NCI-H524 (cell line): ENCODE measurements around the gene CD7.

Experiments used
- DNase-seq, 2 experiments: peaks; one replicate each; lab custom pipeline; 2025; lab: John Stamatoyannopoulos, UW

Gene CD7

GRCh38 chr17:82346342-82347300, 29.2 kb upstream of the CD7 start:
- no peak for DNase-seq

- no peak for DNase-seq
These were observed 28.0 kb upstream of the CD7 start for GRCh38 chr17:82345151-82345976.

GRCh38 chr17:82344175-82344907, 26.9 kb upstream of the CD7 start:
- no peak for DNase-seq

- DNase-seq: no peak
These were observed 26.2 kb upstream of the CD7 start for GRCh38 chr17:82343560-82343959.

- DNase-seq: no peak
These were observed 25.1 kb upstream of the CD7 start for GRCh38 chr17:82342361-82343079.

- DNase-seq: no peak
These were observed 22.5 kb upstream of the CD7 start for GRCh38 chr17:82339634-82340580.

GRCh38 chr17:82338858-82339633, 21.6 kb upstream of the CD7 start:
- no peak for DNase-seq

GRCh38 chr17:82334622-82335394, 17.4 kb upstream of the CD7 start:
- no peak for DNase-seq

GRCh38 chr17:82334204-82334621, 16.8 kb upstream of the CD7 start:
- DNase-seq: no peak

- DNase-seq: no peak
These were observed 16.1 kb upstream of the CD7 start, which contains the start of gene SECTM1 for GRCh38 chr17:82333279-82334171. Gene SECTM1, minus strand, starts transcription at chr17:82333766. Its CDS starts 6,526 bp downstream, at chr17:82327240.

- no peak for DNase-seq
These were observed 15.4 kb upstream of the CD7 start for GRCh38 chr17:82332669-82333278.

- no peak for DNase-seq
These were observed 14.0 kb upstream of the CD7 start for GRCh38 chr17:82331345-82331939.

- DNase-seq: peak; percentile 70 to 87
These were observed 13.2 kb upstream of the CD7 start for GRCh38 chr17:82330322-82331239.

- no peak for DNase-seq
These were observed 12.4 kb upstream of the CD7 start for GRCh38 chr17:82329683-82330321.

GRCh38 chr17:82328994-82329507, 11.6 kb upstream of the CD7 start:
- no peak for DNase-seq
